Right forelimb (tissue), 1 donor: Measurements from ENCODE around the gene PTH1R.

Experiments used
- DNase-seq: peaks from one replicate; pipeline ENCODE4 v3.0.0-alpha.2; 2018

The PTH1R gene

DNA sequence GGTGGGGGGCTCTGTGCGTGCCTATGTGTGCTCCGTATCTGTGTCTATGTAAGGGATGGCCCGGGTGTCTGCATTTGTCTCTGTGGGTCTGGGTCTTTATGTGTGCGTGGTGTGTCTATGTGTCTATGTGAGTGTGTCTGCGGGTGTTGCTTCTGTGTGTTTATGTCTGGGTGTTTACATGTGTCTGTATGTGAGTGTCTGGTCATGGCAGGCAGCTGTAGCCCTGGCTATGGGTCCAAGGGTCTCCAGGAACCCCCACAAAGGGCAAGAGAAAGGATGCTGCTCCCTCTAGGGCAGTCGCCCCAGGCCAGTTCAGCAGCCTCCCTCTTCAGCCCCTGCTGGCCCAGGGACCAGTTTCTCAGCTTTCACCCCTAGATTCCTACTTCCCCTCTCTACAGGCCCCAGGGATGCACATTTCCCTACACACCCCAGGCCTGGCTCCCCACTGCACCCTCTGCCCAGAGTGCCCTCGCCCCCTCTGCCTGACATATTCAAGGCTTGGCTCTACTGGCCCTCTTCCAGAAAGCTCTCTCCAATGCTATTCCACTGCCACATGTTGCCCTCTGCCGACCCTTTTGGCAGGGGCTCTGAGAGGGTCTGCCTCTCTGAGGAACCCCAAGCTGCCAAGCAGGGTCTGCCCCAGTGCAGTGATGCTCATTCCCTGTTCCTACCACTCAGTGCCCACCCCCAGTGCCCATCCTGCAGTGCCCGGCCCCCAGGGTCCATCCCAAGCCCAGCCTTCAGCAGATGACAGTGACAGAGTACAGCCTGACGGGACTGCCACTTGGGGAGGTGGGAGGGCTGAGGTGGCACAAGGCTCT lies 13.2 kb upstream of the PTH1R start:
- peak; percentile 38 for DNase-seq

DNA sequence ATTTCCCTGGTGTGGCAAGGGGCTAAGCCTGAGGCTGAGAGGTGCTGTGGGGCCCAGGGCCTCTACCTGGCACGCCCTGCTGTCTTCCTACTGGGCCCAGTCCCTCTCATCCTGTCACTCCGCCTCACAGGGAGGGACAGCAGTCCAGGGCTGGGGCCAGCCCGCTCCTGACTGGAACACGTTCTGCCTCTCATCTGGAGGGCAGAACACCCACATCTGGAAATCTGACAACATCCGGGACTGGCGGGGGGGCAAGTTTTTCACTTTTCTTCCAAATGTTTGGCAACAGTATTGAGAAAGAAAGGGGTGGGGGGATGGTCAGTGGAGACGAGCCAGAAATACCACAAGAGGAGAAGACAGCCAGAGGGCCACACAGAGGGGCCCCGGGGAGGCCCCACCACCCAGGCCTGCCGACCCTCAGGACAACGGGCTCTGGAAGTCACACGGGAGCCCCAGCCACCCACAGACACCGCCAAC lies 12.5 kb upstream of the PTH1R start:
- no peak for DNase-seq

DNA sequence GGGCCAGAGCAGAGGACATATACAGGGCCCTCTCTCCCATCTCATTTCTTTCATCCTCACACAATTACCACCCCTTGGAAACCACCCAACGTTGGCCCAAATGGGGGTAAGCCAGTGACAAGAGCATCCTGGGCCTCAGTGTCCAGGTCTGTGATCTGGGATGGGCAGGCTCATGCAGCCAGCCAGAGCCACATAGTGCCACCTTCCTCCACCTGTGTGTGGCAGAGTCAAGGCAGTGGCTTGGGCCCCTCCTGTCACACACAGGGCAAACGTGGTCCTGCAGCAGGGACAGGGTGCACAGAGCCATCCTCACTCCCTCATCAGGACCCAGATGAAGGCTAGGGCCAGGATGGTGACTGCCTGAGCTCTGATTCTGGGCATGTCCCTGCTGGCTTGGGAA lies 12.0 kb upstream of the PTH1R start:
- no peak for DNase-seq

DNA sequence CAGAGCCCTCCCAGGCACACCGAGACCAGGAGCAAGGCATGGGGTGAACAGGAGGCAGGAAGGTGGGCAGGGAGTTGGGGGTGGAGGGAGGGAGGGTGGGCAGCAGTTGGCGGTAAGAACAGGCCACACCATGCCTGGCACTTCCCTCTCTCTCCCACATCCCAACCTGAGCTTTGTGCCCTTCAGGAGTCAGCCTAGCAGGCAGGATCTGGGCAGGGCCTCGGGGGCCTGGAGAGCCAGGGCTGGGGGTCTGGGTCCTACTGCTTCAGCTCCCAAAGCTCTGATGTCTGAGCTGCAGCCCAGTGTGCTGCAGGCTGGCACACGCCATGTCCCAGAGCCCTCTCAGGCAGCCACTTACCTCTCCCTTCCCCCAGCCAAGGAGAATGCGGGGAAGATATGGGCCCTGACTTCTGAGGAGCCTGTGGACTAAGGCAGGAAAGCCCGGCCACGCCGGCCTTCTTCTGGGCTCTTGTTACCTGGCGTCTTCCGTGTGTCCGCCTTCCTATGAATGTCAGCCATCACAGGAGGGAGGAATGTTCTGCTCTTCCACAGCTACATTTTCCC lies 11.4 kb upstream of the PTH1R start:
- DNase-seq: no peak

DNA sequence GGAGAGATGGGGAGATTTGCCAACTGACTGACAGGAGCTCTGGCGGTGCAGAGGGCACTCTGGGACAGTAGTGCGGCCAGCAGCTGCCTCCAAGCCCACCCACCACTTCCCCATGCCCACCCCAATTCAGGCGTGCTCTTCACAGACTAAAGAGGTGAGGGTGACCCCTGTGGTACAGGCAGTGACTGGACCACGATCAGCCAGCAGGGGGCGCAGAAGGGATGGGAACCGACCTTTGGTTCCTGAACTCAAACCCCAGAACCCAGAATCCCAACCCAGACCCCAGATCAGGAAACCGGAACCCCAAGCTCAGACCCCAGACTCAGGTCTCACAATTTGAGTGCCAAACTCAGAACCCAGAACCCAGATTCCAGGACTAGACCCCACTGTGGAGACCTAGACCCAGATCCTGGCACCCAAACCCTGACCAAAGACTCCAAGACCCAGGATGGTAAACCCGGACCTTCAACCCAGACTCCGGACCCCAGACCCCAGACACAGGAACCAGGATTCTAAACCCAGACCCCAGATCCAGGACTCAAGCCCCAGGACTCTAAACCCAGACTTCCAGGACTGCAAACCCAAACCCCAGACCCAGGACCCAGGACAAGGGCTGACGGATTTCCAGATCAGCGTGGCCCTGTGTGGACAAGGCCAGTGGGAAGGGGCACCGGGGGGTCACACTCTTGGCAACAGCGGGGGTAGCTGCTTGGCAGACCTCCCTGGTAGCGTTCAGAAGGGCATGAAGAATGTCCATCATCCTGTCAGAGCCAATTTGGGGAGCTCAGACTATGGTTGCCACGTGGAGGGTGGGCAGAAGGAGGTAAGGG lies 10.6 kb upstream of the PTH1R start:
- peak; percentile 88 for DNase-seq

DNA sequence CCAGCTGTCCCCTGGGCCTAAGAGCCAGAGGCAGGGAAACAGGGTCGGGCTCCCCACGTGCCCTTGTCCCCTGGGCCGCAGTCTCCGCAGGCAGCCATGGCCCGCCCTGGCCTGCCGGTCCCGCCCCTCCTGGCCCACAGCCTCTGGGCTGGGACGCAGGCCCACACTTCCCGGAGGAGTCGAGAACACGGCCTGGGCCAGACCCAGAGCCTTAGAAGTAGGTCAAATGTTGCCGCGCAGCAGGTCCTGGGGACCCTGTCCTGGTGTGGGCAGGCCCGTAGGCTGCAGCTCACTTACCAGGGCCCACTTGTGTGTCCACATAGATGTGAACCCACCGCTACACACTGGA lies 10.0 kb upstream of the PTH1R start:
- peak; percentile 88 for DNase-seq

DNA sequence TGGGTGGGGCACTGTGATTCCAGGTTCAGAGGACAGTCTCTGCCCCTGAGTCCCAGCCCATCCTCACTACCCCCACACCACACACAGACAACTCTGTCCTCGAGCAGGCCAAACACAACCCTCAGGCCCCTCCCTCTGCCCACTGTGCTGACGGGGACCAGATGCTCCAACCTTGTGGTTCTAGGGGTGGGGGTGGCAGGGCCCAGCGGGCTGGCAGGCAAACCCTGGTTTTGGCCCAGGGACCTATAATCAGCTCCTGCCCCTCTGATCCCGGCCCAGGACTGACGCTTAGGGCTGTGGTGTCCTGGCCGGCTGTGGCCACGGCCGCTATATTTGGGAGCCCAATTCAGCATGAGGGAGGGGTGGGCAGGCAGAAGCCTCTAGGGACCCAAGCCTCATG lies 9.2 kb upstream of the PTH1R start:
- DNase-seq: peak; percentile 64

DNA sequence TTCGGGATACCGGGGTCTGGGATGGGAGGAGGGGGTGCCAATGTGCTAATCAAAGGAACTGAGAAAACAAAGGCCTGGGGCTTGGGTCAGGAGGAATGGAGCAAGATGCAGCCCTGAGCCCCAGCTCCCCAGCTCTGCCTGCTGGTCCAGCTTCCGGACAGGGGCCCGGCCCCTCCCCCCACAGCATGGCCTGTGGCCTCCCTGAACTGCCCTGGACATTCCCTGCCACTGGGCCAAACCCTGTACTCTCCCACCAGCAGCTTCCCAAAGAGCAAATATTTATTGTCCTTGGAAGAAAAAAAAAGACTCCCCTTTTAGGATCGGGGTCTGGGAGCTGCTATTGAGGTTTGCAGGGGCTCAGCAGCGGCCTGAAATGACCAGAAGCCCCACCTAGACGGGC lies 8.6 kb upstream of the PTH1R start:
- DNase-seq: no peak

DNA sequence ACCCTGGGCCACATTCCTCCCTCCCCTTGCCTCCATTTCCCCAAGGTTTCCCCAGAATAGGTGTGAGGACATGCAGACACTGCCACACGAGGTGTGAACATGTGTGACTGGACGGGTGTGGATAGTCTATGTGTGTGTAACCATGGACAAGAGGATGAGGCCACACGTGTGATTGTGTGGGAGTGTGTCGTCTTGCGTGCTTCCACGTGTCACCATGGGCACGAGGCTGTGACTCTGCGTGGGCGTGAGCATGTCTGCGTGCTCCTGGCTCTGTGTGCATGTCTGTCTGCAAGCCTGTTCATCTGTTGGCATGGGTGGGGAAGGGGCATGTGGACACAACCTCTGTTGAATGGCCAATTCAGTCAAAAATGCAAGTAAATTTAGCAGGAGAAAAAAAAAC lies 8.1 kb upstream of the PTH1R start:
- DNase-seq: no peak

DNA sequence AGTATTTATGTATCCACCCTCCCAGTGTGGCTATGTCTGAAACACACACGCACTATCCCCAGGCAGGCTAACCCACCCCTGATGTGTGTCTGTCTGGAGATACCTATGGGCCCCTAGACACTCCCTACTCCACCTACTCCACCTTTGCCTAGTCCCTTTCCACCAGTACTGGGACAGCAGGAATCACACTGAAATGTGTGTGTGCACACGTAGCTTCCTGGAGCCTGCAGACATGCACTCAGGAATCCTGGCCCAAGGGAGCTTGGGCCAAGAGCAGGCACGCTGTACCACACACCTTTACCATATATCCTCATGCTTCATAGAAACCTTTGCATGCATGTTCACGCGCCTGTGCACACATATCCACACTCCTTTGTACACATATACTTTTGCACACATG lies 6.9 kb upstream of the PTH1R start:
- DNase-seq: no peak

DNA sequence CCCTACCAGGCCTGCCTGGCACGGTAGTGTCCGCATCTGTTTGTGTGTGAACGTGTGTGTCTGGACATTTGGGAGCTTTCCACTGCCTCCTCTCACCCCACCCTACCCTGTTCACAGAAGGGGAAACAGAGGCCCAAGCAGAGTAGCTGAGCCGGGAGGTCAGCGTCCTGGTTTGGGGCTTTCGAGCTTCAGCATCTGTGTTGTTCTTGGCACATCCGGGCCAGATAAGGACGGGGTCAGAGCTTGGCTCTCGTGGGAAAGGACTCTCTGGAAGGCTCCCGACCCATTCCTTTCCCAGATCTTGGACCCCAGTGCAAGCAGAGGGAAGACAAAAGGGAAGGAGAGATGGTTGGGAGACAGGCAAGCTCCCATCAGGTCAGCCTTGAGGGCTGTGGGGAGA lies 6.3 kb upstream of the PTH1R start:
- no peak for DNase-seq

DNA sequence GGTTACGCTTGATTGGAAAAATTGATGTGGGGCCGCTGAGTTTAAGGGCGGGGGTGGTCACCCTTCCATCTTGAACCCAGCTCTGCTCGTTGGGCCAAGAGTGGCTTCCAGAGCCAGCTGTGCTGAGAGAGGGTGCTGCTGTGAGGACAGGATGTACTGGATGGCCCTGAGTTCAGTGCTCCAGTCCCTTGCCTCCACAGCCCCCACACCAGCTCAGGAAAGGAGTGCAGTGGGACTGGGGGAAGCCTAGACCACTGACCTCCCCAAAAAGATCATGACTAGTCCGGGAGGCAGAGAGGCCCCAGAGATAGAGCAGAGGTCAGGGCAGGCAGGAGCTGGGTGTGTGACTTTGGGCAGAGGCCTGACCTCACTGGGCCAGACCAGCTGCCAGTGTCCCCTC lies 4.0 kb upstream of the PTH1R start:
- no peak for DNase-seq

DNA sequence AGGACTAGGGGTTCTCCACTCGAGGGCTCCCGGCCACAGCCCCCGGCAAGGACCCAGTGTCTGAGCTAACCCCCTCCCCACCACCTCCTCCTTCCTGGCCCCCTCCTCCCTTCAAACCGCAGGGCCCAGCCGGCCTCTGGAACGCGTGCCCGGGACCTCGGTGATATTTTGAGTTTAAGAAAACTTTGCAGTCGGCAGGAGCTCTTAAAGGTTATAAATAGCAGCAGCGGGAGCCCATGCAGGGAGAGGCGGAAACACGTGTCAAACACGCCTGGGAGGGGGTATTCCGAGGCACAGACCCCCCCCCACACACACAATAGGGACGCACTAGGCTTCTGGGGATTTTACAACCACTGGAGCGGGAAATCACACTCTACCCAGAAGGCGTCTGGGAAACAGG lies 3.1 kb upstream of the PTH1R start:
- peak; percentile 77 for DNase-seq

DNA sequence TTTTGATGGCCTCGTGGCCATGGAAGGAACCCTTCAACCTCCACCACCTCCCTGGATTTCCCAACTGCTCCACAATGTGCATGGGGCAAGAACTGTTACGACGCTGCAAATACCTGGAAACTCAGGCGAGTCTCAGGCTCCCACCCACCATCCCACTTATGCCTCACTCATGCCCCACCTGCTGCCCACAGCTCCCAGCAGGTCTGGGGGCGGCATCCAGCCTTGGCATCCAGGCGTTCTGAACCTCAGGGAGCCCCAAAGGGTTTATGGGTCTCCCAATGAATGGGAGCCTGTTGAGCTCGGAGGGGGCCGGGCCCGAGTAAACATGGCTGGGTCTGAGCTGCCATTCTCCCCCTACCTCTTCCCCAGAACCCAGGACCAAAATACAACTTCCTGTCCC lies 2.0 kb upstream of the PTH1R start:
- no peak for DNase-seq

DNA sequence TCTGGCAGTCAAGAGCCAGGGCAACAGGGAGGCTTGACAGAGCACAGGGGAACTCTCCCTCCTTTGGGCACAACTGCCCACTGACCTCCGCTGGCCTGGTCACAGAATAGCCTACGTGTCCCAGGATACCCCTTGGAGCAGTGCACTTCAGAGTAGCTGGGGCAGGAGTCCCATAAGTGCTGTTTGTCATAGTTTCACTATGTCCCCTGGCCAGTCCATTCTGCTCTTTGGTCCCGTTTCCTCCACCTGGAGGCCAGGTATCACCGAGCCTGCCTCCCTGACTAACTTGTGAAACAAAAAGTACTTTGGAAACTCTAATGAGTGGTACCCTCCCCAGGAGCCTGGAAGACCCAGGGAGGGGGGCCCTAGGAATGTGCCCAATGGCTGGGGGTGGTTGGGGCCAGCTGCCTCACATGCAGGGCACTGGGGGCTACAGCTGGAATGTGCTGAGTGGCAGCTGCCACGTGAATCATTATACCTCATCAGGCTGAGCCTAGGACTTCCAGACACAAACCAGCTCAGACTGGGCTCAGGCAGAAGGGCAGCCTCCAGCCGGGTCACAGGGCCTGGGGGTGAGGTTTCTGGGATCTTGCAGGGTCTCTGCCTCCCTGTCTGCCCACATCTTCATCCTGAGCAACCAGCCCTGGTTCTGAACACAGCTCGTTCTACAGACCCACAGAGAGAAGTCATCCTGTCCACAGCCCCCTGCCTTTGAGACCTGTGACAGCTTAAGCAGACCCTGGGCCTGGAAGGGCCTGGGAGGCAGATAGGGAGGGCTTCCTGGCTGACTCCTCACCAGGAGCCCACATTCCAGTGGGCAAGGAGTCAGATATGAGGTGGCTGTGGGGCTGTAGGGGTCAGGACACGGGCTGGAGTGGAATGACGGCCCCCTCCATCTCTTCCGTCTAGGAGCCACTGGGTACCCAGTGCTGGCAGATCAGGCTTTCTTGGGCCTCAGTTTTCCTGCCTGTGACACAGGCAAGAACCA lies 914 bp upstream of the PTH1R start:
- DNase-seq: no peak

DNA sequence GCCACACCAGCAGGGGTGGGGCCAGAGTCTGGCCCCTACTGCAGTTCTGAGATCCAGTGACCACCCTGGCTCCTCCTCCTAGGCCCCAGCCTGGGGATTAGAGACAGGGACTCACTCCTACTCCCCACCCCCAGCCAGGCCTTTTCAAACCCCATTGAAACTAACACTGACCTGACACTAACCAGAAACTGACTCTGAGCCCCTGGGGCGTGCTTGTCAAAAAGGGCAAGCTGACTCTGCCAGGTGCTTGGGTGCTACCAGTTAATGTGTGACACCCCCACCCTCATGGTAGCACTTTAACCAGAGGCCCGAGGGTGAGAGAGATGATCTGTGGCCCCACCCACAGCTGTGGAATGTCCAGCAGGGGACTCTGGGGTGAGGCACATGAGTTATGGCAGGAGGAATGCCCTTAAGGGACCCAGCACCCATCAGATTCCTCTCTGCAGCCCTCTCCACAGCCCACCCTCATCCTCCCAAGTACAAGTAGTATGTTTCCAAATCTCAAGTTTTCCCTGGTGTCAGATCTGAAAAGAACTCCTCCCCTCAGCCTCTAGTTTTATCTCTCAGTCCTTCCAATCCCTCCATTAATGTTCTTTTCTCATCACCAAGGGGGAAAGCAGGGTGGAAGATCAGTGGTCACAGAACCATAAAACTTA lies 1.4 kb downstream of the PTH1R start:
- DNase-seq: no peak

DNA sequence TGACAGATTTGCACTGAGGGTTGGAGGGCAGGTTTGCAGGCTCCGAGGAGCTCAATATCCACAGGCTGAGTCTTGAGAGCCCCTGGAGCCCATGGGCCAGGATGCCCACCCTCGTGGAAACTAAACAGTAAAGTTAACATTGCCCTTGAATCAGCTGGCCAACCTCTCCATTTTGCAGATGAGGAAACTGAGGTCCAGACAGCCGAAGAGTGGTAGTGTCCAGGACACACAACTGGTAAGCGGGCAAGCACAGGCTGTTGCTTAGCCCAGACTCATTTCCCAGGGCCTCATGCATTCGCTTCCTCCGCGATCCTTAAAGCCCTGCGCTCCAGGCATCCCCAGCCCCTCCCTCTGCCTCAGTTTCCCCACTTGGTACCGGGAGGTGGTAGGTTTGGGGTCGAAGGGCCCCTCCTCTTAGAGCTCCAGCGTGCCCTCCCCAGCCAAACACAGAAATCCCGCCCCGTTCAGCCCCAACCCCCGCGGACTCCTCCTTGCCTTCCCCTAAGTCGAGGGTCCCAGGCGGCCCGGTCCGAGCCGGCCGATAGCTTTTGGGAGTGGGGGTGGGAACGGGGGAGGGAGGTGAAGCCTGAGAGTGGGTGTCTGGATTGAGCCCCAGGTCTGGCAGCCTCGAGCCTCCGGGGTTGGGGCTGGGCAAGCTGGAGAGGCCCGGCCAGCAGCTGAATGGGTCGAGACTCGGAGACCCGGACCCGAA lies 3.5 kb downstream of the PTH1R start:
- no peak for DNase-seq

DNA sequence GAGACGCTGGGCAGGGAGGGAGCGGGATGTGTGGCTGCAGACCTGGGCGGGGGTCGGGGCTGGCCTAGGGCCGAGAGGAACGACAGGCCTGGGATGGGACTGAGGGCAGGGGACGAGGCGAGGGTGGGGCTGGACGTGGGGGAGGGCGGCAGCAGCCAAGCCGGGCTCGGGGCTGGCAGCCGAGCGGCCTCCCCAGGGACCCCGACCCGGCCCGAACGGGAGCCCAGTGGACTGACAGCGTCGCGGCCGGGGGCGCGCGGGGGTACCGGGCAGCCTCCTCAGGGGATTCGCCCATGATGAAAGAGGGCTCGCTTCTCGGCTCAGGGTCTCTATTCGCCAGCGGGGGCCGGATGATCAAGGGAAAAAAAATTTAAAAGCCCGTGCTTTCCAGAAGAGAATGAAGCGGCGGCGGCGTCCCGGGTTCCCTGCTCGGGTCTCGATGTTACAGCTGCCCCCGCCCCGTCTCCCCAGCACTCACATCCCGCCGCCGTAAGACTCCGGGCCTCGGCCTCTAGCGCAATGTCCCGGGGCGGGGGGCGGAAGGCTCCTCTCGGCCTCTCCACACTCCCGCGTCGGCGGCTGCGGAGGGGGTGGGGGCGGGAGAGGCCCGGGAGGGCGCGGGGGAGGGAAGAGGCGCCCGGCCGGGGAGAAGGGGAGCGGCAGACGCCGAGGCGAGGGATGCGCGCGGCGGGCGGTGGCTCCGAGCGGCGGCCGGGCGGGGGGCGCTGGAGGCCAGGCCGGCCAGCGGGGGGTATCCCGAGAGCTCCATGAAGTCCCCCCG lies 4.3 kb downstream of the PTH1R start:
- DNase-seq: peak; percentile 70

DNA sequence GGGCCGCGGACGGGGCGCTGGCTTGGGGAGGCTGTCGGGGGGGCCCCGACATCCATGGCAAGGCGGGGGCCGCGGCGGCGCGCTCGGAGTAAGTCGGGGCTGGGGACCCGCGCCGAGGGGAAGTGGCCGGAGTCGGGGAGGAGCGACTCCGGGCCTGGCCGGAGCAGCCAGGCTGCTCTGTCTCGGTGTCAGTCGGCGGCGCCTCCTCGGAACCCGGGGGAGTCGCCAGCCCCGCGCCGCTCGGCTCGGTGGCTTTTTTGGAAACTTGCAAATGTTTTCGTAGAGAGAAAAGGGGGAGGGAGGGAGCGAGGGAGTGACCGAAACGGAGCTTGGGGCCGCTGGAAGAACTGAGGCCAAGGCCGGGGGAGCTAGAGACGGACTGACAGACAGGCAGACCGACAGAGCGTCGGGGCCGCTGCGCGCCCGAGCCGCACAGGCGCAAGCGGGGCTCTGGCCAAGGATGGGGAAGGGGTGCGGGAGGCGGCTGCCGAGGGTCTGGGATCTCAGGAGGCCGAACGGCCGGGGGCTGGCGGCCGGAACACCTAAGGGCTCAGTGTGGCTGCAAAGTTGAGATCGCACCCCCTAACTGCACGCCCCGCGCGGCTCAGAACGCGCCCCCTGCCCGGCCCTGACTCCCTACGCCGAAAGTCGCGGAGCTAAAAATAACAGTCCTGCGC lies 5.0 kb downstream of the PTH1R start:
- peak; percentile 74 for DNase-seq
